HG03354 (cell line): ENCODE results near the gene TMEM86B.

Experiments used
- ATAC-seq: cut with Tn5 transposase; IDR thresholded peaks from one replicate; pipeline ENCODE4 v1.9.1; 2021; ENCODE audit warnings: mild to moderate bottlenecking; ENCODE audit not compliant: unreplicated experiment, poor library complexity, severe bottlenecking

The TMEM86B gene

GRCh38 chr19:55244004-55244680, 15.6 kb upstream of the TMEM86B start:
- ATAC-seq, result no peak

DNA sequence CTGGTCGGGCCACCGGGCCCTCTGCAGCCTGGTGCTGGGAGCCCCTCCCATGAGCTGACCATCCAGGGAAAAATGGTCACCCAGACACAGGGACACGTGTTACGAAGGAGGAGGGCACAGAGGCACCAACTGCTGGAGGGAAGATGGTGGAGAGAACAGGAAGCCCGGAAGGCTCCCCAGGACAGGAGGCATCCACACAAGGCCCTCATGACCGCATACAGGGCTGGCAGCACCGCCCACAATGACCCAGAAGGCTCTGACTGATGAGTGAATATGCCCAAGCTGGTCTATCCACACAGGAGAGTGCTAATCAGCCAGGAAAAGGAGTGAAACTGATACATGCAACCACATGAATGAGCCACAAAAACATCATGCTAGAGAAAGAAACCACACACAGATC, 14.0 kb upstream of the TMEM86B start:
- ATAC-seq, result no peak

DNA sequence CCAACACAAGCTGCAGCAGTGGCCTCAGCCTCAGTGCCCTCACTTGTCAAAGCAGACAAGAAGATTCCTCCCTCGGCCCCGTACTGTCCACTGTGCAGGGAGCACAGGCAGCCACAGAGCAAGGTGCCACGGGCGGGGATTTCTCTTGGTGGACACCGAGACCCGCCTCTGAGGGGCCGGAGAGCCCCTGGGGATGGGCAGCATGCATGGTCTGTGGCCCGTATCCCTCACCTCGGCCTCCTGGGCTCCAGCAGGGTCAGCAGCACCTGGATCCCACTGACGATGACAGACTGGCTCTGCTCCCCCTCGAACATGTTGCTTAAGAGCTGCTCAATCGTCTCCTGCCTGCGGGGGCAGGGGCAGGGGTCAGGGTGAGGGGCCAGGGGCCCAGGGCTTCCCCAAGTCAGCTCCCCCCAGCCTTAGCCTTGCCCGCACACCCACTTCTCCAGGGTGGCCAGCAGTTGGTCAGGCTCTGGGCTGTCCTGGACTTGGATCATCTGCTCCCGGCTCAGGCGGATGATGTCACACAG, 13.4 kb upstream of the TMEM86B start:
- ATAC-seq, result no peak

DNA sequence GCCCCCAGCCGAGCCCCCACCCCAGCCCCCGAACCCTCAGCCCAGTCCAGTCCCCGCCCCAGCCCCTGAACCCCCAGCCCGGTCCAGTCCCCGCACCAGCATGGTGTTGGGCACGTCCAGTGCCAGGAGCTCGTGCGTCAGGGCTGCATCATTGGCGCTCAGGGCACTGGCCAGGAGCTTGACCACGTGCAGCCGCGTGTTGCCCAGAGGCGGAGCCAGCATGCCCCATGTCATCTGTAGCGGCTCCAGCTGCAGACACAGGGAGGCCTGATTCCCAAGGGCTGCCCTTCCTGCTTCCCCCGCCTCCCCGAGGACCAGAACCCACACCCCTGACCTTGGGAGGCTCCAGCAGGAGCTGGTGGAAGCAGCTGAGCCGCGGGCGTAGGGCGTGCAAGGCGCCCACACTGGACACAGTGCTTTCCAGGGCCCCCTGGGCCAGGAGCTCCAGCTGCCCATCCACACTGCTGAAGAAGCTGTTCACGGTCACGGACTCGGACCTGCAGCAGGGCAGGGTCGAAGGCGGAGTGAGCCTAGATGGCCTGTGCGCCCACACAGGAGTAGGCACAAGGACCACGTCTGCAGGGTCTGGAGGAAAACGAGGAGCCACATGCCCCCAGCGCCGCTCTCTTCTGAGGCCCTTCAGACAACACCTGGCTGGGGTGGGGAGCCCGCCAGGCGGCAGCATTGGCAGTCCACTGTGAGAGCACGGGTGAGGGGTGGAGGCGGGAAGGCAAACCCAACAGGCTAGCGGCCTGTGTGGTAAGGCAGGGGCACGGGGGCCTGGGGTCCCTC, 12.8 kb upstream of the TMEM86B start:
- ATAC-seq, result no peak

DNA sequence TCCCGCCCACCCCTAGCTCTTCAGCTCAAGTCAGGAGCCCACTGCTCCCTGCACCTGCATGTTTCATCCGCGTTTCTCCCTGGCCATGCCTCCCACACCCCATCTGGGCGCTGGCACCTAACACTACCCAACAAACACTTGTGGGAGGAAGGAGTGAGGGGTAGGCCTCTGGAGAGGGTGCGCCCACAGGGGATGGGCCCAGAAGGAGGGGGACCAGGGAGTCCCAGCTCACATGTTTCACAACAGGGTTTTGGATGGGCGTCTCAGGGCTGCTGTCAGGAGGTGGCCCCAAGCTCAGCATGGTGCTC, 12.1 kb upstream of the TMEM86B start:
- ATAC-seq, result no peak

DNA sequence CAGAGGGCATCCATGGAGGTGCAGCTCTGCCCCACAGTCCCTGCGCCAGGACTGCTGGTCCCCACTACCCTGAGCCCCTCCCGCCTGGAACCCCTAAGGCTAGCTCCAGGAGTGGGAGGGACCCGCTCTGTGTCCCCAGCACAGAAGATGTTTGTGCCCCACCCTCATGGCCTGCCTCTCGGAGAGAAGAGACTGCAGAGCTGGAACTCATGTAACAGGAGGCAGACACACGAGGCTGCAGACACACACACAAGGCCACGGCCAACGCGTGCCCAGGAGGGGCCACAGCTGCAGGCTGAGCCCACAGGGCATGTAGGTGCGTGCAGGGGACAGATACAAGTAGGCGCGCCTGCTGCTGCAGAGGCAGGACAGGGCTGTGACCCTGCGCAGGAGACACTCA, 10.4 kb upstream of the TMEM86B start:
- no peak for ATAC-seq

DNA sequence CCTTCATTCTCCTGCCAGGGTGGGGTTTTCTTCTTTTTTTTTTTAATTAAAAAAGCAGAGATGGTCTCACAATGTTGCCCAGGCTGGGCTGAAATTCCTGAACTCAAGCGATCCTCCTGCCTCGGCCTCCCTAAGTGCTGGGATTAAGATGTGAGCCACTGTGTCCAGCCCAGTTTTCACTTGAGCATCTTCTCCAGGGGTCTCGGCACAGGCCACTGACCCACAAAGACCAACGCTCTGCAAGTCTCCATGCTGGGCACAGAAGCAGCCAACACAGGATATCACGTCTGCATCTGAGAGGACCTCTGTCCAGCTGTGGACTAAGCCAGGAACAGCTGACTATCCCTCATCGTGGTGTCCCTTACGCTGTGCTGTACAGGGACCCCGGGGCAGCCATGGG, 9.5 kb upstream of the TMEM86B start:
- ATAC-seq, result no peak

GRCh38 chr19:55232986-55233385, 4.4 kb upstream of the TMEM86B start:
- no peak for ATAC-seq

DNA sequence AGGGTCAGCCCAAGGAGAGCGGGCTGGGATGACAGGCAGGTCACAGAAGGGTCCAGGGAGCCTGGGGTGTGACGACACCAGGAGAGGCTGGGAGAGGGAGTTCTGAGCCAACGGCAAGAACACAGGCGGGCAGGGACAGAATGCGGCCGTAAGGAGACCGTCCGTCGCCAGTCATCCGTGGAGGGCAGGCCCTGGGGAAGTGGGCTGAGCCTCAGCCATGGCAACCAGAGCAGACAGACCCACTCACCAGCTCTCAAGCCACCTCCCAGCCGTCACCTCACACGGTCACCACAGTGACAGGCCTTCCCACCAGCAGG, 3.7 kb upstream of the TMEM86B start:
- ATAC-seq, result no peak

DNA sequence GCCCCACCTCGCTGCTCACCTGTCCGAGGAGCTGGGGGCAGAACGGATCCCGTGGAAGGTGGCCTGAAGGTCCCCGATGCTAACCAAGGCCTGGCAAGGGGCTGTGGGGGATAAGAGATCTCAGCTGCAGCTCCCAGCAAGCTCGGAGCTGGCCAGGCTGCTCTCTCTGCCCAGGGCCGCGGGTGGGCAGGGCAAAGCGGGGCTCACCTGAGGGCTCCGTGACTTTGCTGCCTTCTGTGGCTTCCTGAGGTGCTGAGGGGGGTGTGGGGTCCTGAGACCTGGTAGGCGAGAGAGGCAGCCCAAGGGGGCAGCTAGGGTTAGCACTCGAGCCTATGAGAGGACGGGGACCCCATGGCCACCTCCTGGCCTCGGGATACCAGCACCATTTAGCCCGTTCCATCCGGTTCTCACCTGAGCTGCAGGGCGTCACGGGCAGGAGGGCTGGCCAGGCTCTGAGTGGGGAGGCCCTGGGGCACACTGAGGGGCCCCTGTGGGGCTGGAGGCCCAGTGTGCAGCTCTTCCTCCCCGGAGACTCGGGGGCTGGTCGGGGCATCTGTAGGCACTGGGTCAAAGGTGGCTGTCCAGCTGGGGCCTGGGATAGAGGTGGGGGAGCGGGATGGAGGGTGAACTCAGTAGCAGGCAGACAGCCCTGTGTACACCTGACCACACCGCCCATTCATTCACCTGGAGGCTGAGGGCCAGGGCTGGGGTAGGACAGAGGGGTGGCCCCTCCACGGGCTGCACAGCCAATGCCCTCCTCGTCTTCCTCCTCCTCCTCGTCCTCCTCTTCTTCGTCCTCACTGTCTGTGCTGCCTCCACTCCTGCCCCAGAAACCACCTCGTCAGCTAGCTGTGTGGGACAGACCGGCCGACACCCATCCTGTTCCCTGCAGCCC, 3.1 kb upstream of the TMEM86B start:
- ATAC-seq, result no peak

- no peak for ATAC-seq
Measured at GRCh38 chr19:55230780-55231179, 2.2 kb upstream of the TMEM86B start.

DNA sequence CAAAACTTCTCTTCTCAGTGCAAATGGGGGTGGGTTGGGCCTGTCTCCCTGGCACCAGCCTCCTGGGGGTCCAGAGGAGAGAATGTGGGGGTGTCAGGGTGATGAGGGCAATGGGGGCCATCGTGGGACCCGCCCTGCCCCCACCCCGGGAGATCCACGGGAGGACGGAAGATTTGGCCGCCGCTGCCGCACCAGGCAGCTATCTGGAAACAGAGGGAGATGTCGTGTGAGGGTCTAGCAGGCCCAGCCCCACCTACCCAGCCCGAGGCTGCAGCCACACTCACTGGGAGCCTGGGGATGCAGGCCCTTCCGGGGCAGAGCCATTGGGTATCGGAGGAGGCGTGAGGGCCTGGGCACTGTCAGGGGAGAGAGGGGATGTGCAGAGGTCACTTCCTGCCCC, 1.8 kb upstream of the TMEM86B start:
- no peak for ATAC-seq

GRCh38 chr19:55229789-55230182, 1.2 kb upstream of the TMEM86B start:
- no peak for ATAC-seq

GRCh38 chr19:55229145-55229788, 704 bp upstream of the TMEM86B start:
- ATAC-seq, result no peak

DNA sequence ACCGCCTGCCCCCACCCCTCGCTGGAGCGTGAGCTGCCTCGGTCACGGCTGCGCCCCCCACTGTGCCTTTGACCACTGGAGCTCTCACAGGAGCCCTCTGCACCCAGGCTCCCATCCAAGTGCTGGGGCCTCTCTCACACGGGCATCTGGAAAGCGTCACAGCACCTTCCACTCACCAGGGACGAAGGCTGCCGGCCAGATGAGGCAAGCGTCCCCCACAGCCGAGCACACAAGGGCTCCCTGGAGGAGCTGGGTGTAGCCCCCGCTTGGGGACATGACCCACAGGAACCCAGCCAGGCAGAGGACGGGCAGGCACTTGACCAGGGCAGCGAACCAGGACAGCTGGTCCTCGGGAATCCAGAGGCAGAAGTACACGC, 560 bp downstream of the TMEM86B start:
- no peak for ATAC-seq

- ATAC-seq, result no peak
Measured at GRCh38 chr19:55227241-55228014, 1.1 kb downstream of the TMEM86B start.

DNA sequence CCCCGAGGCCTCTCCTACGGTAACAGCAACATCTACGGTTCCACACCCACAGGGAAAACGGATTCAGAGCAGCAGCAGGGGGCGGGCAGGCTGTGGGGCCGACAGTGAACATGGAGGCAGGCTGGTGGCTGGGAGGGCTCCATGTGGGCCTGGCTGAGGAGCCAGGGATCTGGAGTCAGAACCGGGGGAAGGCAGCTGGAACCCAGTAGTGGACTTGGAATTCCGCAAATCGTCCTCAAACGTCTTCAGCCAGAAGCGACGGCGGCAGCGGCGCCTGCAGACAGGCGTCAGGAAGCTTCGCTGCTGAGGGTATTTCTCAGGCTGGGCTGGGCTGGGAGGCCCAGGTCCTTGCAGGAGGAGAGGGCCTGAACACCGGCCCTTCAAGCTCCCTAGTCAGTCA, 1.8 kb downstream of the TMEM86B start:
- no peak for ATAC-seq

DNA sequence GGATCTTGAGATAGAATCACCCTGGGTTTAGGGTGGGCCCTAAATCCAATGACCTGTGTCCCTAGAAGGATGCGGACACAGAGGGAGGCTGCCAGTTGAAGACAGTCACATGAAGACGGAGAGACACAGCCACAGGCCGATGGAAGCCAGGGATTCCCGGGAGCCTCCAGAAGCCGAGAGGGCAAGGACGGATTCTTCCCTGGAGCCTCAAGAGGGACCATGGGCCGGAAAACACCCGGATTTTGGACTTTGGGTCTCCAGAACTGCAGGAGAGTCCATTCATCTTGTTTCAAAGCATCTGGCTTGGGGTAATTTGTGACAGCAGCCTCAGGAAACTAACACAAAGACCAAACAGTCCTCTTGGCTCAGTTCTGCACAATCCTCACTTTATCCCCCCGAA, 2.3 kb downstream of the TMEM86B start:
- no peak for ATAC-seq

DNA sequence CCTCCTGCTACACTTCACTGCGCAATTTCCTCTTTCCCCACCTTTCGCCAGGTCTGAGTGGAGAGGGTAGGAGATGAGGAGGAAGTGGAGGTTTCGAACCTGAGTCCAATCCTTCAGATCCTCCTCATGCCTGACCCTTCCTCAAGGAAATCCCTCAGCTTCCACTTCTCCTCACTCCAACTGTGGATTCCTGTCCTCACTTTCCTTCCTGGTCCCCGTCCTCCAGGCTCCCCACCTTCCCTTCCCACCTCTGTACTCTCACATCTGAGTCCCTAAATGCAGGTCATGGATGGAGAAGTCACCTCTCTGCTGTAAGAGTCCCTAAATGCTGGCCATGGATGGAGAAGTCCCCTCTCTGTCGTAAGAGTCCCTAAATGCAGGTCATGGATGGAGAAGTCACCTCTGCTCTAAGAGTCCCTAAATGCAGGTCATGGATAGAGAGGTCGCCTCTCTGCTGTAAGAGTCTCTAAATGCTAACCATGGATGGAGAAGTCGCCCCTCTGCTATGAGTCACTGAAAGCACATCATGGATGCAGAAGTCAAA, 3.1 kb downstream of the TMEM86B start:
- no peak for ATAC-seq
